GM18505 (cell line): ENCODE results near the gene B3GALT6.
A peak's percentile ranks its signal among the peaks of the same experiment; 100 is the strongest.

Experiments used
- ATAC-seq: cut with Tn5 transposase; IDR thresholded peaks from one replicate; pipeline ENCODE4 v1.9.1; 2021; ENCODE audit not compliant: unreplicated experiment
- POLR2A ChIP-seq: IDR thresholded peaks from 4 replicates; pipeline ENCODE4 v1.6.1; 2011; ENCODE audit warnings: borderline replicate concordance; ENCODE audit not compliant: insufficient read depth, insufficient read length; ENCODE audit errors: extremely low read depth

B3GALT6 gene

DNA sequence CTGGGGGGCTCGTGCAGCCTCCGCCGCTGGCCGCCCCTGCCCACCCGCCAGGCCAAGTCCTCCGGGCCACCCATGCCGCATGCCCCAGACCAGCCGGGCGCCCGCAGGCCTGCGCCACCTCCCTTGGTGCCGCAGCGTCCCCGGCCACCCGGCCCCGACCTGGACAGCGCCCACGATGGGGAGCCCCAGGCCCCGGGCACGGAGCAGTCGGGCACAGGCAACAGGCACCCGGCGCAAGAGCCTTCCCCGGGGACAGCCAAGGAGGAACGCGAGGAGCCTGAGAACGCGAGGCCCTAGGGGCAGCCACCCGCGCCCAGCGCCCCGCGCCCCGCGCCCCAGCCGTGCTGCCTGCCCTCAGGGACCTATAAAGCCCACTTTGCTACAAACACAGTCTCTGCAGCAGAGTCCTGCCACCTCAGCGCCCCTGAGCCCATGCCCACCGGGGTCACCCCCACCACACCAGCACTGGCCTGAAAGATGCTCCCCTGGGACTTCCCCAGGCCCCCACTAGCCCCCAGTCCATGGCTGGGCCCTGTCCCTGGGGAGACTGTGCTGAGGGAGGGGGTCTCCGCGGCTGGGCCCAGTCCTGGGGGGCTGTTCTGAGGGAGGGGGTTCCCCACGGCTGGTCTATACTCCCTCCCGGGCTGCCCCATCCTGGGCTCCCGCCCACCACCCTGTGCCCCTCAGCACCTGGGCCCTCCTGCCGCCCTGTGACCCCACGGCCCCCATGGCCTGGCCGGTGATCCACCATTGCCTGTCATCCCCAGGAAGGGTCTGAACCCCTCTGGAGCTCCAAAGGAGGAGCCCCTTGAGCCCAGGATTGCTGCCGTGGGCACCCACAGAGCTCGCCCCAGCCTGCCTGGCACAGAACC, 34.2 kb upstream of the B3GALT6 start:
- TF ChIP-seq POLR2A = no peak
- ATAC-seq = no peak

DNA sequence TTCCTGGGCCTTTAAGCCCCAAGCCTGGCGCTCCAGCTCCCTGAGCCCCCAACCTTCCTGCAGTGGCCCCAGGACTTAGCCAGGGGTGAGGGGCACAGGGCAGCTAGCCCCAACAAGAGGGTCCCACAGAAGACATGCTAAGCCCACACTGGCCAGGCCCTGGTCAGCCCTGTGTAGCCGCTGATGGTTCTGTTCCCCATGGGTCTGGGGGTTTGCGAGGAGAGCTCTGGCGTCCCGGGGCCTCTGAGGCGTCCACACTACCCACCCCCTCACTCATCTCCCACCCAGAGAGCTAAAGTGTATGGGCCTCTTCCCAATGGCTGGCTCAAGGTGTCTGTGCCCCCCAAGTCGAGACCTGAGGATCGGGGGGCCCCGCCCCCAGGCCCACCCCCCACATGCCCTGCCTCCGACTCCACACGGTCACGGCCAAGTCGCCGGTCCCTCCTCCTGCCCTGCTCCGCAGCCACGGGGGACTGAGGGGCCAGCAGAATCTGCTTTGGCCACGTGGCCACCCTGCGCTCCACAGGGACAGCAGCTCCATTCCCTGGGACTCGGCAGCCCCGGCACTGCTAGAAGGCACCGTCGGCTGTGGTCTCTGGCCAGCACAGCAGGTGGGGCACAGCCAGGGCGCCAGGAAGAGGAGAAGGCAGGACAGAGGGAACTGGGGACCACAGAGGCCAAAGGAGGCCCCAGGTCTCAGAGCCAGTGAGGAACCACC, 33.5 kb upstream of the B3GALT6 start:
- no peak for TF ChIP-seq POLR2A
- no peak for ATAC-seq

- TF ChIP-seq POLR2A = no peak
- no peak for ATAC-seq
Measured at GRCh38 chr1:1199141-1199960, 32.7 kb upstream of the B3GALT6 start.

GRCh38 chr1:1199961-1200875, 31.8 kb upstream of the B3GALT6 start:
- no peak for ATAC-seq
- TF ChIP-seq POLR2A = no peak

DNA sequence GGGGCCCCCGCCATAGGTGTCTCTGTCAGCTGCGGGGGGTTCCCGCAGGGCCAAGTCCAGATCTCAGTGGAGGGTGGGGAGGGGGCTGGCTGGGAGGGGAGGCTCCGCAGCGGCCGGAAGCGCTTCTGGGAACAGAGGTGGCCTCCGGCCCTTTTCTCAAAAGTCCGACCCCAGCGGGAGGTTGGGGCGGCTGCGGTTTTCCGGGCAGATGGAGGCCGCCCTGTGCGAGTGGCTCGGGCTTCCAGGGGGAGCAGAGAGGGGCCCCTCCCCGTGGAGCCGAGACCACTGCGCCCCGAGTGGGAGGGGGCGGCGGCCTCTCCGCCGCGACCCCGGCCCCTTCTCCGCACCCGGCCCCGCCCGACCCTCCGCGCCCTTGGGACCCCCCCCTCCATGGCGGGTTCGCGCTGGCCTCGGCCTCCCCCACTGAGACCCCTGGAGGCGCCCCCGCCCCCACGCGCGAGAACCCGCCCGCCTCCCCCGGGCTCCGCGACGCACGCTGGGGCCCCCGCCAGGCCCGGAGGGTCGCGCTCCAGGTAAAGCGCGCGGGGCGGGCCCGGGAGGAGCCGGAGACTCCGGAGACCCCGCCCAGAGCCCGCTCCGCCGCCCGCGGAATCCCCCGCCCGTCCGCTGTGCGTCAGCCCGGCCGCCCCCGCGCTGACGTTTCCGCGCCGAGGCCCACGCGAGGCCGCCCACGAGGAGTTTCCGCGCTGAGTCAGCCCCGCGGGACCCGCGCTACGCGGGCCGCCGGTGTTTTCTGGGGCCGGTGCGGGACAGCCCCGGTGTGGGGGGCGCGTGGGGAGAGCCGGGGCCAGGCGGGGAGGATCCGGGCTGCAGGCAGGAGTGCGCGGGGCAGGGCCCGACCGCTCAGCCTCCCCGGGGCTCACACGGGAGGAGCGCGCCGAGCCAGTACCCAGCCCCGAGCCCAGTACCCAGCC, 30.9 kb upstream of the B3GALT6 start:
- TF ChIP-seq POLR2A = no peak
- peak; percentile 51 for ATAC-seq

GRCh38 chr1:1202831-1203560, 29.0 kb upstream of the B3GALT6 start:
- no peak for ATAC-seq
- TF ChIP-seq POLR2A = no peak

DNA sequence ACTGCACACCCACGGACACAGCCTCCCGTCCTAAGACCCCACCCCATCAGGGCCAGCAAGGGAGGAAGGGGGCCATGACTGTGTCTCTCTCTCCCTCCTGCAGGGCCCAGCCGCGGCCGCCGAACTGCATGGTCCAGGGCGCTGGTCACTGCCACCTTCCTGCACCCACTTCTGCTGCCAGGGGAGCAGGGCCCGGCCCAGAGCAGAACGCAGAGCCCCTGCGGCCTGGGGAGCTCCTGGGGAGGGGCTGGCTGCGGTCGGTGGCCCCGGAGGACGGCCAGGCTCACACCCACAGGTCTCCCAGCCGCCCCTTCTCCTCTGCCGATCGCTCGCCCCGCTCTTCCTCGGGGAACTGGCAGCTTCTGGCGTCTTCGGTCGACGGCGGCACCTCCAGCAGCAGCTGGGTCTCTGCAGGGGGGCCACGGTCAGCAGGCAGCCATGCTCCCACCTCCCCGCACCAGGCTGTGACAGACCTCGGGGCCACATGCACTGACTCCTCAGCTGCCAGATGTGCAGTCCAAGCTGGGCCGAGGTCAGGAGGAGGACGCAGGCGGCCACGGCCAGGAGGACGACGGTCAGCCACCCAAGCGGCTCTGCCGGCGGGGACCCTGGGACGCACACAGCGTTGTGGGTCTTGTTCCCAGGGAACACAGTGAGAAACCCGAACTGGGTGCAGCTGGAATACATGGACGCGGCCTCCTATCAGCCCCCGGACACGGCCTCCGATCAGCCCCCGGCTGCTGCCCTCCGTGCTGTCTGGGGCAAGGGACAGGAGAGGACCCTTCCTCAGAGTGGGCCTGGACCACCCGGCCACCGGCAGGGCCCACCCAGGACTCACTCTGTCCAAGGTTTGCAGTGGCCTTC, 28.2 kb upstream of the B3GALT6 start:
- TF ChIP-seq POLR2A = no peak
- no peak for ATAC-seq

- ATAC-seq = no peak
- TF ChIP-seq POLR2A = no peak
Measured at GRCh38 chr1:1204425-1204920, 27.6 kb upstream of the B3GALT6 start.

- TF ChIP-seq POLR2A = no peak
- ATAC-seq = no peak
Measured at GRCh38 chr1:1204998-1205768, 26.9 kb upstream of the B3GALT6 start.
